GM19397 (cell line): ENCODE measurements around the gene XNDC1N.
A peak's percentile ranks its signal among the peaks of the same experiment; 100 is the strongest.
"Not testable (repeated sequence)": the region's sequence is repeated elsewhere in the genome, so short reads cannot be mapped to it uniquely, and the experiment has no call there.

Experiments used
- ATAC-seq: cut with Tn5 transposase; IDR thresholded peaks from one replicate; pipeline ENCODE4 v1.9.1; 2021; ENCODE audit warnings: mild to moderate bottlenecking, moderate library complexity; ENCODE audit not compliant: unreplicated experiment

XNDC1N gene

GRCh38 chr11:71933141-71933933 is 4.9 kb upstream of the XNDC1N start:
- ATAC-seq, result no peak

- no peak for ATAC-seq
These were observed 2.8 kb upstream of the XNDC1N start for GRCh38 chr11:71931245-71931602.

- ATAC-seq, result no peak
These were observed 2.3 kb upstream of the XNDC1N start for GRCh38 chr11:71930556-71931244.

- ATAC-seq, result no peak
These were observed 1.1 kb upstream of the XNDC1N start for GRCh38 chr11:71929491-71929890.

- peak; percentile 76 for ATAC-seq
These were observed 496 bp upstream of the XNDC1N start, which contains the start of gene RNF121 for GRCh38 chr11:71928737-71929443. TSS of gene RNF121 (plus strand) at chr11:71929046. CDS start at chr11:71929062, 16 bp downstream.

GRCh38 chr11:71917646-71918140 is 10.7 kb downstream of the XNDC1N start:
- no peak for ATAC-seq

- no peak for ATAC-seq
These were observed 13.7 kb downstream of the XNDC1N start for GRCh38 chr11:71914617-71915189.

- no peak for ATAC-seq
These were observed 14.5 kb downstream of the XNDC1N start for GRCh38 chr11:71913756-71914526.

- ATAC-seq, result not testable (repeated sequence)
These were observed 16.4 kb downstream of the XNDC1N start for GRCh38 chr11:71911986-71912340.

- not testable (repeated sequence) for ATAC-seq
These were observed 16.9 kb downstream of the XNDC1N start for GRCh38 chr11:71911321-71911985.

- not testable (repeated sequence) for ATAC-seq
These were observed 17.6 kb downstream of the XNDC1N start for GRCh38 chr11:71910775-71911174.

GRCh38 chr11:71908218-71908617 is 20.2 kb downstream of the XNDC1N start:
- ATAC-seq, result no peak

- ATAC-seq, result not testable (repeated sequence)
These were observed 27.3 kb downstream of the XNDC1N start for GRCh38 chr11:71901137-71901536.

- ATAC-seq, result no peak
These were observed 32.4 kb downstream of the XNDC1N start for GRCh38 chr11:71895961-71896360.

- not testable (repeated sequence) for ATAC-seq
These were observed 39.1 kb downstream of the XNDC1N start for GRCh38 chr11:71889181-71889872.

GRCh38 chr11:71888335-71889010 is 39.9 kb downstream of the XNDC1N start:
- ATAC-seq, result not testable (repeated sequence)

GRCh38 chr11:71885806-71886205 is 42.6 kb downstream of the XNDC1N start:
- not testable (repeated sequence) for ATAC-seq
